Umbilical cord (tissue), 2 donors: Measurements from ENCODE around the gene MTERF2. TPM values are rescaled to one million over a fixed set of nuclear protein-coding genes. Genes with fewer than 3 reads are reported as not detected.
"Not testable (repeated sequence)": the region's sequence is repeated elsewhere in the genome, so short reads cannot be mapped to it uniquely, and the experiment has no call there.

Experiments used
- DNase-seq: peaks from one replicate; pipeline ENCODE4 v3.0.0-alpha.2; 2015; ENCODE audit warnings: low spot score
- total RNA-seq: library from RNA; depleted of rRNA; stranded (reverse); fragments of >200 nt; gene quantifications from one replicate; pipeline ENCODE4 v1.2.3, GENCODE V29; 2014; ENCODE audit warnings: low replicate concordance; ENCODE audit not compliant: insufficient read depth

The MTERF2 gene, protein sequence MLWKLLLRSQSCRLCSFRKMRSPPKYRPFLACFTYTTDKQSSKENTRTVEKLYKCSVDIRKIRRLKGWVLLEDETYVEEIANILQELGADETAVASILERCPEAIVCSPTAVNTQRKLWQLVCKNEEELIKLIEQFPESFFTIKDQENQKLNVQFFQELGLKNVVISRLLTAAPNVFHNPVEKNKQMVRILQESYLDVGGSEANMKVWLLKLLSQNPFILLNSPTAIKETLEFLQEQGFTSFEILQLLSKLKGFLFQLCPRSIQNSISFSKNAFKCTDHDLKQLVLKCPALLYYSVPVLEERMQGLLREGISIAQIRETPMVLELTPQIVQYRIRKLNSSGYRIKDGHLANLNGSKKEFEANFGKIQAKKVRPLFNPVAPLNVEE
- total RNA-seq, result 7.7 TPM

DNA sequence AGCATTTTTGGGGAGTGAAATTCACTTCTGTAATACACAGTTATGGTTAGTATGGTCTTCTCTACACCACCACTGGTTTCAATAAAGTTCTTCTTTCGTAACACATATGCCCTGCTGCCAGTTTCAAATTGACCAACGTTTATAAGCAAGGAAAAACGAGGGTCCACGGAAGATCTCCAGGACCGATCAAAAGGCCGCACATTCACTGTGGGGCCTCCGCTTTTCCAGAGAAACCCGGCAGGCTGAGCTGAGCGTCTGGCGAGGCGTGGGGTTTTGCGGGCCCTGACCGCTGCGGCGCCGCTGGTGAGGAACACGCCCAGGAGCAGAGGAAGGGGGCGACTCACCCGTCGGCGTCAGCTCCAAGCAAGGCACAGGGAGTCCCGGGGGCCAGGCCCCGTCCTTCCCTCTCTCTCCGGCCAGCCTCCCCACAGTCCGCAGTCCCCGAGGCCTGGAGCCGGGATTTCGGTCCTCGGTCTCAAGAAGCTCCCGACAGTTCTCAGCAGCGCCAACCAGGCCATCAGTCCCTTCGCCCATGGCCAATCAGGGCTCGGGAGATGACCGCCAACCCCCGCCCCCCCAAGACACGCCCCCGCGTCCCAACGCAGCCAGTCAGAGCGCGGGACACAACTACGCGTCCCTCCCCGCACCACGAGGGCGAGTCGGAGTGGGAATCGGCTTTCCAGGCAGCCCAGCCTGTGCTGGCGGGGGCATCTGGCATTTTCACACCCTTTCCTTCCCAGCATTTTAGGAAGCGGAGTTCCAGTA, at the start of gene MTERF2:
Gene MTERF2, minus strand, starts transcription at position 522 of the 765 bp plus-strand sequence. CDS start 8,432 bp downstream, outside the sequence.
- peak; percentile 98 for DNase-seq

DNA sequence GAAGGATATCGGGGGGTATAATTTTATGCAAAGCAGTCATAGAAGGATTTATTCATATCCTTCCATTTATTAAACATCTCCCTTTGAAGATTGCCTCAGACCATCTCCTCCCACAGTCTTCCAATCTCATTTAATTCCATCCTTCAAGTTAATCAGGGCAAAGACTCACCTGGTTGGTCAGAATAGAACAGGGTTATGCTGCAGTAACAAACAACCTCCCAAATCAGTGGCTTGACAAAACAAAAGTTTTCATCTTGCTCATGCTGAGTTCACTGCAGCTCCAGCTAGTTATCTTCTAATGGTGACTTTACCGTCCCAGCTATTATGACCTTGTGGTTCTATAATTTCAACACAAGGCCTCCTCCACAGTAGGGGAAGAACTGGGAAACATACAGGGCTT, 48.8 kb upstream of the MTERF2 start:
- DNase-seq, result no peak

DNA sequence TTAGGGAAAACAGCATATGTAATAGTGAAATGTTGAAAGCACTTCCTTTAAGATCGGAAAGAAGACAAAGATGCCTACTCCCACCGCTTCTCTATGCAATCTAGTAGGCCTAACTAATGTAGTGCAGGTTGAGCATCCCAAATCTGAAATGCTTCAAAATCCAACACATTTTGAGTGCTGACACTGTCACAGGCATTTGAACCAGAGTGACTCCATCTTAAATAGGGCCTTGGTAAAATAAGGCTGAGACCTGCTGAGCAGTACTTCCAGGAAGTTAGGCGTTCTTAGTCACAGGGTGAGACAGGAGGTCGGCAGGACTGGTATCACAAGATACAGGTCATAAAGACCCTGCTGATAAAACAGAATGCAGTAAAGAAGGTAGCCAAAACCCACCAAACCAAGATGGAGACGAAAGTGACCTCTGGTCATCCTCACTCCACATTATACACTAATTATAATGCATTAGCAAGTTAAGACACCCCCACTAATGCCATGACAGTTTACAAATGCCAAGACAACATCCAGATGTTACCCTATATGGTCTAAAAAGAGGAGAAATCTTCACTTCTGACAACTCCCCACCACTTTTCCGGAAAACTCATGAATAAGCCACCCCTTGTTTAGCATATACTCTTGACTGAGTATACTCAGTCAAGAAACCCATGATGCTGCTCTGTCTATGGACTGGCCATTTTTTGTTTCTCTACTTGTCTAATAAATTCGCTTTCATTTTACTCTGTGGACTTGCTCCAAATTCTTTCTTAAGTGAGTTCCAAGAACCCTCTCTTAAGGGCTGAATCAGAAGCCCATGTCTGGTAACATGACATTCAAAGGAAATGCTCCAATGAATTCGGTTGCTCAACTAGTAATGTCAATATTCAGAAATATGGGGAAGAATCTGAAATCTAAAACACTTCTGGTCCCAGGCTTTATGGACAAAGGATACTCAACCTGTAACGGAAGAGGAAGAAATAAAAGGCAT, 47.1 kb upstream of the MTERF2 start:
- no peak for DNase-seq

DNA sequence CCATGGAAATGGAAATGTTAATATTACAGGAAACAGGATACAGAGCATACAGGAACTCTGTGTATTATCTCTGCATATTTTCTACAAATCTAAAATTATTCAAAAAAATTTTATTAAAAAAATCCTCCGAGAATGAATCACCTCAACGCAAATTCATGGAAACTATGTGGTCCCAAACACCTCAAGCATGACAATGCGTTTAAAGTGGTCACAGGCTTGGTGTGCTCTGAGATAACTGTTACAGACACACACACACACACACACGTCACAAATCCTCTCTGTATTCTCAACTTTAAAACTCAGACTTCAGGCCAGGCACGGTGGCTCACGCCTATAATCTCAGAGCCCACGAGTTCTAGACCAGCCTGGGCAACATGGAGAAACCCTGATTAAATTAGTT, 45.3 kb upstream of the MTERF2 start:
- no peak for DNase-seq

DNA sequence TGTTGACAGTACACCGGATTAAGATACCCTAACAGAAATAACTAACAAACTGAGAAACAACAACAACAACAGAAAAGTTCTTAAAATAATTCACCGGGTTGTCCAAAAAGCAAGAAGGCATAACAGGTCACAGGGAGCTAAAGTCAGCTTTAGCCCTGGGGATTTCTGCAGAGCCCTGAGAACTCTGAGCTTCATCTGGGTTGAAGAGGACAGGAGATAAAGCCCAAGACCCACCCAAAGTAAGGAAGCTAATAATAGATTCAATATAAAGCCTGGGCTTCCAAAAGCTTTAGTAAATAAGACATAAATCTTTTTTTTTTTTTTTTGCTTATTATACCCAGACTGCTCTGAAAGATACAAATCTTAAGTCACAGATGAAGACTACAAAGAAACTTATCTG, 44.1 kb upstream of the MTERF2 start:
- peak; percentile 90 for DNase-seq

DNA sequence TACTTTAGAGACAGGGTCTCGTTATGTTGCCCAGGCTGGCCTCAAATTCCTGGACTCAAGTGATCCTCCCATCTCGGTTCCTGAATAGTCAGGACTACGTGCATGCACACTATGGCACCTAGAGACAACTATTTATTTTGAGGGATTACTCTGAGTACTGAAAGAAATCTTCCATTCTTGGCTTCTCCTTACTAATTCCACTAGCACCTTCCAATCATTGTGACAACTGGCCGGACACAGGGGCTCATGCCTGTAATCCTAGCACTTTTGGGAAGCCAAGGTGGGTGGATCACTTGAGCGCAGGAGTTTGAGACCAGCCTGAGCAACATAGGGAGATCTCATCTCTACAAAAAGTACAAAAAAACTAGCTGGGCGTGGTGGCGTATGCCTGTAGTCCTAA, 42.1 kb upstream of the MTERF2 start:
- no peak for DNase-seq

DNA sequence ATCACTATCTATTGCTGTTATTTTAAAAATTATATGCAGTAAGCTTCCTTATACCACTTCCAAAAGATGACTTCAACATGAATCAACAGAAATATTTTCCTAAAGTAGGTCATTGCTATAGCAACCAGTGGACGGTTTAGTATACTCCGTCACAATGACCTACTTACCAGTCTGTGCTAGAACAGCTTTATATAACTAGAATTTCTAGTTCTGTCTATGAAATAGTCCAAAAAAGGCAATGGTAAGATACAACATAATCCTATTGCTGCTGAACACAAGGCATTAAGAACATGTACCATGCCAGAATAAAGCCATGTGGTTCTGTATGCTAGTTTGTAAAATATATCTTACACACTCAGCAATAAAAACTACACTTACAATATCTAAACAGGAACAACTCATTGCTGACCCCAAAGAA, 40.7 kb upstream of the MTERF2 start:
- DNase-seq, result peak; percentile 98

DNA sequence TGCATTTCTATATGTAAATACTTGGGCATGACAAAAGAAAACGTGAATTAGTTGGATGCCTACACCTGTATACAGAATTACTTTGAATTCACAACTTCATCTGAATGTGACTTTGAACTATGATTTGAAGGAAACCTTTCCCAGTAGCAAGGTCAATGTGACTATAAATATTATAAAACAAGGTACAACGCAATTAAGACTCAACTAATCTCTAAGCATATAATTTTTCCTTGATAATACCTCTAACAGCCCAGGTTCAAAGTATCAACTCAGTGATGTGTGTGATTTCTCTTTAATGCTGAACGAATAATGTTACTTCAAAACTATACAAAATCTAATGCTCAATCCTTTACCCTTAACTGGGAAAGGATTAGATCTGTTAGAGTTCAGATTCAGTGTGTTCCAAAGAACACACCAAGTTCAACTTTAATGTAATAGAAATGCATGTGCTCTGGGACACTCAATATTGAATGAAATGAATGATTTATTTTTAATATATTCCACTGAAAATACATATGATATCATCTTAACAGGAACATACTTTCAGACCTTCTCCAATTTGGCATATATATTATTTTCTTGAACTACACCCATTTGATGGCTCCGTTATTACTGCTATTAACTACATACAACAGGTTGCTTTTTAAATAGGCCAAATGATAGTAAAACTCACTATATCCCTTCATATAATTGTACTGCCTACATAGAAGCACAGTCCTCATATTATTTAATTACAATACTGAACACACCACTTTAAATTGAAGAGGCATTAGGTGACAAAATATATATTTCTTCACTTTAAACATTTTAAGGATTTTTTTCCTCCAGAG, 40.1 kb upstream of the MTERF2 start:
- no peak for DNase-seq

DNA sequence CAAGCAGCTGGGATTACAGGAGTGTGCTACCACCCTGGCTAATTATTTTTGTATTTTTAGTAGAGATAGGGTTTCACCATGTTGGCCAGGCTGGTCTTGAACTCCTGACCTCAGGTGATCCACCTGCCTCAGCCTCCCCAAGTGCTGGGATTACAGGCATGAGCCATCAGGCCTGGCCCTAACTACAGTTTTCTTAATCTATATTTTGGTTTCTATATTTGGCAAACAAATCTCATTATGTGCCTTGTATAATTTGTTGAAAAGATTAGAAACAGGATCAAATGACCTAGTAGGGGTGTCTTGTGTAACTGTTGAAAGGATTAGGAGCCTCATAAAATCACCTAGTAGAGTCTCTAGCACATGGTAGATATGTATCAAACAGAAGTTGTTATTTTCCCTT, 39.4 kb upstream of the MTERF2 start:
- DNase-seq, result not testable (repeated sequence)

DNA sequence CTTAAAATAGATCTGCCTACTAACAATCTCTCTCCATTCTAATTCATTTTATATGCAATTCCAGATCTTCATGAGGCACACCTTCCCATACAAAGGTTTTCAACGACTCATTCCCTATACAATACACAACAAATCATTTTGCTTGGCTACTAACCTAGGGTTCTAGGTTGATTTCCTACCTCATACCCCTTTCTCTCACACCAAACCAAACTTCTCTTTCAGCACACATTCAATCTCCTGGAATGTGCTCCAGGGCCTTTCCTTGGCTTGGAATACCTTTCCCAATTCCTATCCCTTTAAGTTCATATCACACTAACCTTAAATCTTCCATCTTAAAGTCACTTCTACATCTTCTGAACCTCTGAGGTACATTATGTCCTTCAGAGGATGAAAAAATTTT, 38.7 kb upstream of the MTERF2 start:
- DNase-seq, result no peak

DNA sequence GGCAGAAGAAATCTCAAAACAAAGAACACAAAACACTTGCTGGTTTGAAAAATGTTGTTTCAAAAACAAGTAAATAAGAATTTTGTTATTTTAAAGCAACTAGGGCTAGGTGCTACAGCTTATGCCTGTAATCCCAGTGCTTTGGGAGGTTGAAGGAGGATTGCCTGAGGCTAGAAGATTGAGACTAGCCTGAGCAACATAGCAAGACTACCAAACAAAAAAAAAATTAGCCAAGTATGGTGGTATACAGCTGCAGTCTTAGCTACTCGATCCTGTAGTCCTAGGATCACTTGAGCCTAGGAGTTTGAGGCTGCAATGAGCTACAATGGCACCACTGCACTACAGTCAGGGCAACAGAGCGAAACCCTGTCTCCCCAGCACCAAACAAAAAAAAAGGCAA, 32.6 kb upstream of the MTERF2 start:
- DNase-seq, result no peak

DNA sequence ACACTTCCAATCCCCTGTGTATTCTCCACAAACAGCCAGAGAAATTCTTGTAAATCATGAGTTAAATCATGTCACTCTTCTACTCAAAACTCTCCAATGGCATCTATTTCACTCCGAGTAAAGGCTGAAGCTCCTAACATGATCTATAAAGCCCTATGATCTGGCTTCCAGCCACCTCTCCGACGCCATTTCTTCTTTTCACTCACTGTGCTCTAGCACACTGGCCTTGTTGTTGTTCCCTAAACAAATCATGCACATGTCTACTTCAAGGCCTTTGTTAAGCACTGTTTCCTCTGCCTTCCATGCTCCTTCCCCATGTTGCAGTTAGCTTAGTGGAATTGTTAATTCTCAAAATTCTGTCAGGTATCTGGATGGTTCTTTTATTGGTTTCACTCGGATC, 30.1 kb upstream of the MTERF2 start:
- no peak for DNase-seq

DNA sequence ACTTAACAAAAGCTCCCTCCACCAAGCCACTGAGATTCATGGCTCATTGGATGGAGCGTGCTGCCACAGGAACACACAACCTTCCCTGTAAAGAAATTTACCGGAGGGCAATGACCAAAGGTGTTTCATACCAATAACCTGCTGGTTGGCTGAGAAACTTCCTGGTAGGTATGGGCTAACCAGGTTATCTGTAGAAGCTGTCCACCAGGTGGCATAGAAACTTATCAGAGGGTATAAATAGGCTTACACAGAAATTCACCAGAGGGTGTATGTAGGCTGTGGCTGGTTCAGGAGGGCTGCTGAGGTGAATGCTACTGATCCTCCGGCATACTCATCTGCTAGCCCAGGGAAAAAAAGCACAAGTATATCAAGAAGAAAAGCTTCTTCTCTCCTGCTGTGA, 27.1 kb upstream of the MTERF2 start:
- no peak for DNase-seq

DNA sequence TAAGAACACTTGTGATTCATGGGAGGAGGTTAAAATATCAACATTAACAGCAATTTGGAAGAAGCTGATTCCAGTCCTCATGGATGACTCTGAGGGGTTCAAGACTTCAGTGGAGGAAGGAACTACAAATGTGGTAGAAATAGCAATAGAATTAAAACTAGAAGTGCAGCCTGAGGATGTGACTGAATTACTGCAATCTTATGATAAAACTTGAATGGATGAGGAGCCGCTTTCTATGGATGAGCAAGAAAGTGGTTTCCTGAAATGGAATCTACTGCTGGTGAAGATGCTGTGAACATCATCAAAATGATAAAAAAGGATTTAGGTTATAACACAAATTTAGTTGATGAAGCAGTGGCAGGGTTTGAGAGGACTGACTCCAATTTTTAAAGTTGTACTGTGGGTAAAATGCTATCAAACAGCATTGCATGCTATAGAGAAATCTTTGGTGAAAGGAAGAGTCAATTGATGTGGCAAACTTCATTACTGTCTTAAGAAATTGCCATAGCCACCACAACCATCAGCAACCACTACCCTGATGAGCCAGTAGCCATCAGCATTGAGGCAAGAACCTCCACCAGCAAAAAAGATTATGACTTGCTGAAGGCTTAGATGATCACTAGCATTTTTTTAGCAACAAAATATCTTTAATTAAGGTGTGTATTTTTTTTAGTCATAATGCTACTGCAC, 25.9 kb upstream of the MTERF2 start:
- no peak for DNase-seq

DNA sequence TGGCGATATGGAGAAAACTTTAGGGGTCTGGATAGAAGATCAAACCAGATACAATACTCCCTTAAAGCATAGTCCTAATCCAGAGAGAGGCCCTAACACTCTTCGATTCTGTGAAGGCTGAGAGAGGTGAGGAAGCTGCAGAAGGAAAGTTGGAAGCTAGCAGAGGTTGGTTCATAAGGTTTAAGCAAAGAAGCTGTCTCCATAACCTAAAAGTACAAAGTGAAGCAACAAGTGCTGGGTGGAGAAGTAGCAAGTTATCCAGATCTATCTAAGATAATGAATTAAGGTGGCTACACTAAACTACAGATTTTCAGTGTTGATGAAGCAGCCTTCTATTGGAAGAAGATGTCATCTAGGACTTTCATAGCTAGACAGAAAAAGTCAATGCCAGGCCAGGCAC, 24.6 kb upstream of the MTERF2 start:
- DNase-seq, result no peak

DNA sequence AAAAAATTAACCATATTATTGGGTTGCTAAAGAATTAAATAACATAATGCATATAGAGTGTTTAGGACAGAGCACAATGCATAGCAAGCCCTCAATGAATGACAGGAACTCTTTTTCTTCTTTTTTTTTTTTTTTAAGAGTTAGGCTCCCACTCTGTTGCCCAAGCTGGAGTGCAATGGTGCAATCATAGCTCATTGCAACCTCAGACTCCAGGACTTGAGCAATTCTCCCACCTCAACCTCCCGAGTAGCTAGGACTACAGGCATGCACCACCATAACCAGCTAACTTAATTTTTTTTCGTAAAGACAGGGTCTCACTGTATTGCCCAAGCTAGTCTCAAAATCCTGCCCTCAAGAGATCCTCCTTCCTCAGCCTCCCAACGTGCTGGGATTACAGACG, 20.5 kb upstream of the MTERF2 start:
- no peak for DNase-seq

DNA sequence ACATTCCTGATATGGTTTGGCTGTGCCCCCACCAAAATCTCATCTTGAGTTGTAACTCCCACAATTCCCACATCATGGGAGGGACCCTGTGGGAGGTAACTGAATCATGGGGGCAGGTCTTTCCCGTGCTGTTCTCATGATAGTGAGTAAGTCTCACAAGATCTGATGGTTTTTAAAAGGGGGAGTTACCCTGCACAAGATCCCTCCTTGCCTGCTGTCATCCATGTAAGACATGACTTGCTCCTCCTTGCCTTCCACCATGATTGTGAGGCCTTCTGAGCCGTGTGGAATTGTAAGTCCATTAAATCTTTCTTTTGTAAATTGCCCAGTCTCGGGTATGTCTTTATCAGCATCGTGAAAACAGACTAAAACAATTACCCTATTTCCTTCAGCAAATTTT, 15.7 kb upstream of the MTERF2 start:
- DNase-seq, result not testable (repeated sequence)

DNA sequence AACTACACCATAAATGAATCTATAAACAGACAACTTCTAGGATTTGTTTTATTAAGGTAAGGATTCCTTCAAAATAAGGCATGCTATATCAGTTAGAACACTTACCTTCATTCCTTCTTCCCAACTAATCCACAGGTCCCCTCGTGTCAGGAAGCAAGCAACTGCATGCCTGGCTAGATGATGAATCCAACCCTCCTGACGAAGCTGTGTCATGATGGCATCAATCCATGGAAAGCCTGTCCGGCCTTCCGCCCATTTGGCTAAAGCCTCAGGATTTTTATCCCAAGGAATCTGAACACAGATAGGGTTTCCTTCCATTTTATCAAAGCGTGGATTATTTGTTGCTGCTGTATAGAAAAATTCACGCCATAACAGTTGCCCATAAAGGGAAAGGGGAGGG, 12.5 kb upstream of the MTERF2 start:
- peak; percentile 85 for DNase-seq

DNA sequence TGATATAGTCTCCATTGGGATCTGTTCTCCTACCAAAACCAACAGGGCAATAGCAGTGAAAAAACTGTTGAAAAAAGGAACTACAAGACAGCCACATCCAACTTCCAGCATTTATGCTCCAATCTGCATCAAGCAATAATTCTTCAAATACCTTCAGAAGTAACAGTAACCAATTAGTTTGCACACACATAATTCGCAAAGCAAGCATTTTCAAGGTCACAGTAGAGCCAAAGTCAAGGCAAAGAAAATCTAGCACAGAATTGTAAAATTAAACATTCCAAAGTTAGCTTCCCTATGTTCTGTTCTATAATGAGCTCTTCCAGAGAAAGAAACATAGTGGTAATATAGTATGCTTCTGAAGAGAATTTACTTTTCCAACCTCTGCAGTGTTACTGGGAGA, 11.0 kb upstream of the MTERF2 start:
- DNase-seq, result no peak

DNA sequence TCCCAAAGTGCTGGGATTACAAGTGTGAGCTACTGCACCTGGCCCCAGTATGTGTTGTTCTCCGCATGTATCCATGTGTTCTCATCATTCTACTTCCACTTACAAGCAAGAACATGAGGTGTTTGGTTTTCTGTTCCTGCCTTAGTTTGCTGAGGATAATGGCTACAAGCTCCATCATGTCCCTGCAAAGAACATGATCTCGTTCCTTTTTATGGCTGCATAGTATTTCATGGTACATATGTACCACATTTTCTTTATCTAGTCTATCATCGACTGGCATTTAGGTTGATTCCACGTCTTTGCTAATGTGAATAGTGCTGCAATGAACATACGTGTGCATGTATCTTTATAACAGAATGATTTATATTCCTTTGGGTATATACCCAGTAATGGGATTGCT, 9.2 kb upstream of the MTERF2 start:
- not testable (repeated sequence) for DNase-seq
